Activated CD8-positive, alpha-beta memory T cell treated with anti-CD3 and anti-CD28 coated beads for 24 hours (primary cell): ENCODE results near the gene TMEM8B.
A peak's percentile ranks its signal among the peaks of the same experiment; 100 is the strongest.
"Not testable (repeated sequence)": the region's sequence is repeated elsewhere in the genome, so short reads cannot be mapped to it uniquely, and the experiment has no call there.

Experiments used
- DNase-seq: peaks from one replicate; pipeline ENCODE4 v3.0.0-alpha.2; 2020

The TMEM8B gene

GRCh38 chr9:35864695-35865255 lies 35.7 kb downstream of the TMEM8B start:
- DNase-seq, result peak; percentile 21

DNA sequence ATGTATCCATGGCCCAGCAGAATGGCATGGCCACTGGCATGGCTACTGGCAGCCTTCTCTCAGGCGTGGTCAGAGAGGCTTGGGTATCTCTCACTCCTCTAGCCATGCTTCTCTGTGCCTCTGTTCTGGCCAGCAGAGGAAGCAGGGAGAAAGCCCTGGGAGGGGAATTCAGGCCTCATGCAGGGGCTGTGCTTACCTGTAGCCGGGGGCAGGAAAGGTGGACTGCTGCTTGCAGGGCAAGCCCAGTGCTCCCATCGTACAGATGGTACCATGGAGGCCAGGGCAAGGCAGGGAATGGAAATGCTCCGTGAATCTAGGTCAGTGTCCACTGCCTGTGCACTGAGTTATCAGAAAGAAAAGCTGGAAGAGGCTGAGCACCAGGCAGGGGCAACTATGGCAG lies 38.5 kb downstream of the TMEM8B start:
- DNase-seq, result peak; percentile 44

GRCh38 chr9:35868933-35869332 lies 39.9 kb downstream of the TMEM8B start:
- DNase-seq, result no peak

GRCh38 chr9:35869621-35870216 lies 40.7 kb downstream of the TMEM8B start:
- peak; percentile 9 for DNase-seq

GRCh38 chr9:35870351-35870923 lies 41.4 kb downstream of the TMEM8B start, which contains the start of gene OR13J1:
Gene OR13J1 (minus strand): TSS chr9:35870401. CDS start chr9:35870401, 0 bp downstream.
- DNase-seq, result peak; percentile 26

- DNase-seq, result peak; percentile 19
Measured at GRCh38 chr9:35871545-35871944, 42.5 kb downstream of the TMEM8B start.

DNA sequence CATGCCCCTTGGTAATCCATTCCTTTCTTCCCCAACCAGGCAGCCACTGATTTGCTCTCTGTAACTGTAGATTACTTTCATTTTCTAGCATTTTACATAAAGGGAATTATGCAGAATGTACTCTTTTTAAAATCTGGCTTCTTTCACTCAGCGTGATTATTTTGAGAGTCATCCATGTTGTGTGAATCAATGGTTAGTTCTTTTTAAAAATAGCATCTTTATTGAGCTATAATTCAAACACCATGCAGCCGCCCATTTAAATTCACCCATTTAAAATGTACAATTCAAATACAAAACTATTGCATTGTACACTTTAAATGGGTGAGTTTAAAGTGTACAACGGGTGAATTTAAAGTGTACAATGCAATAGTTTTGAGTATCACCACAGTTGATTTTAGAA lies 43.5 kb downstream of the TMEM8B start:
- no peak for DNase-seq

DNA sequence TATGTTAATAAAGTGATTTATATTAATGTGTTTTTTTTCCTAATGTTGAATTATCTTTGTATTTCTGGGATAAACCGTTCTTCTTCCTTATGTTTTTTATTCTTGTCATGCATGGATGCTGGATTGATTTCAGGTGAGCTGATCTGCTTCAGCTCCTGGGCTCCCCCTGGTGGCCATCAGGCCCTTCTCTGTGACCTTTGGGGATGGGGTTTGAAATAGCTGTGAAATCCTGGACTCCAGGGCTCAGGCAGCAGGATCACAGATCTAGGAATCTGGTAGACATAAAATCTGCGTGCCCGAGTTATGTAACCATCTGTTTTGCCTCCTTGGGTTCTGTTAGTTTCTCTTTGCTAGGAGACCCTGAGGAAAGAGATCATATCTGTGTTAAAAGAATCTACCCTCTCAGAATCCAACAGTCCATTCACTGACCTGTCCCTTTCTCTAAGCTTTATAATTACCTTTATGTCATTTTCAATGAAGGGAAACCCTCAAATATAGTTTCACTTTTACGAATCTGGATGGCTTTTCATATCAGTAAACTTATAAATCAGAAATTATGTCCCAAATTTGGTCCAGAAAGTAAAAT lies 53.3 kb downstream of the TMEM8B start:
- peak; percentile 91 for DNase-seq

DNA sequence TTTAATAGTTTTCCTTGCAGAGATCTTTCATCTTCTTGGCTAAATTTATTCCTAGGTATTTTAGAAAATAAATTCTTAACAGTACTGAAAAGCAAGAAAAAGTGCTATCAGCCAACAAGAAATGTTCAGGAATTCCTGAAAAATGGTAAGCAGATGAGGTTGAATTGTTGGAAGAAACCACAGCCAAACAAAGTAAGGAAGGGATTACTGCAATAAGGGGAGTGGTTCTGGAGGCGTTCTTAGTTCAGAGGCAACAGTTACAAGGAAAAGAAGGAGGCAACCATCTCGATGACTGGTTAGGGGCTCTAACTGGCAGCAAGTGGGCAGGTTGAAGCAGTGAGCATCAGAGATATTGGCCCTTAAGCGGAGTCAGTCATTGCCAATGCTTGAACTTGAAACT lies 54.0 kb downstream of the TMEM8B start:
- no peak for DNase-seq

GRCh38 chr9:35884908-35885307 lies 55.9 kb downstream of the TMEM8B start:
- DNase-seq, result not testable (repeated sequence)

DNA sequence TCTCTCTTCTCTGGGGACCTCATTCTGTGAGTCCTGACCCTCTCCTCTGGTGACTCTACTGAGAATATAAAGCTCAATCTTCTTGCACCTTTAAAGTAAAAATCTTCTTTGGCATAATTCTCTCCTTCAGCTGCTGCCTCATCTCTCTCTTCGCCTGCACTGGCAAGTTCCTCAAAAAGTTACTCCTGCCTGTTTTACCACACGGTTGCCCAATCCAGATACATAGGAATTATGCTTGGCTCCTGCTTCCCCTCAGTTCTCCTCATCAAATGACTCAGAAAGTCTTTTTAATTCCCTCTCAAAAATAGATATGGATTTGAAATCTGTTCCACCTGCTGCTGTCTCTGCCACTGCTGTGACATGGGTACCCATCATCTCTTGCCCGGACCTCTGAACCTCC lies 62.6 kb downstream of the TMEM8B start:
- DNase-seq, result no peak

GRCh38 chr9:35892051-35892450 lies 63.0 kb downstream of the TMEM8B start:
- DNase-seq, result no peak

GRCh38 chr9:35896570-35896969 lies 67.5 kb downstream of the TMEM8B start:
- DNase-seq, result no peak

DNA sequence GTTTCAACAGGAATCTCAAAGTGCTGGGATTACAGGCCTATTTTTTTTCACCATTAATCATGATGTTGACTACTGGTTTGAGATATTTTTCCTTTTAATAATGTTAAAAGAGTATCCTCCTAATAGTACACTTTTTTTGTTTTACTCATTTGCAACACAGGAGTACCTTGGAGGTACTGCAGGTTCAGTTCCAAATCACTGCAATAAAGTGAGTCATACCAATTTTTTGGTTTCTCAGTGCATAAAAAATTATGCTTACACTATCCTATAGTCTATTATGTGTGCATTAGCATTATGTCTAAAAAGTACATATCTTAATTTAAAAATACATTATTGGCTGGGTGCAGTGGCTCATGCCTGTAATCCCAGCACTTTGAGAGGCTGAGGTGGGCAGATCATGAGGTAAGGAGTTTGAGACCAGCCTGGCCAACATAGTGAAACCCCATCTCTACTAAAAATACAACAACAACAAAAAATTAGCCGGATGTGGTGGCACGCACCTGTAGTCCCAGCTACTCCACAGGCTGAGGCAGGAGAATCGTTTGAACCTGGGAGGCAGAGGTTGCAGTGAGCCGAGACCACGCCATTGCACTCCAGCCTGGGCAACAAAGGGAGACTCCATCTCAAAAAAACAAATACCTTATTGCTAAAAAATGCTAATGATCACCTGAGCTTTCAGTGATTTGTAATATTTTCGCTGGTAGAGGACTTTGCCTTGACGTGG lies 68.5 kb downstream of the TMEM8B start:
- DNase-seq, result not testable (repeated sequence)

DNA sequence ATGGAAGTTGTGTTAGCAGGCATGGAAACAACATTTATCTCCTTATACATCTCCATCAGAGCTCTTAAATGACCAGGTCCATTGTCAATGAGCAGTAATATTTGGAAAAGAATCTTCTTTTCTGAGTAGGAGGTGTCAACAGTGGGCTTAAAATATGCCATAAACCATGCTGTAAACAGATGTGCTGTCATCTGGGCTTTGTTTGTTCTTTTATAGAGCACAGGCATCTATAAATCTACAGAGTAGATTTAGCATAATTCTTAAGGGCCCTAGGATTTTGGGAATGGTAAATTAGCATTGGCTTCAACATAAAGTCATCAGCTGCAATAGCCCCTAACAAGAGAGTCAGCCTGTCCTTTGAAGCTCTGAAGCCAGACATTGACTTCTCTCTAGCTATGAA lies 69.3 kb downstream of the TMEM8B start:
- no peak for DNase-seq

DNA sequence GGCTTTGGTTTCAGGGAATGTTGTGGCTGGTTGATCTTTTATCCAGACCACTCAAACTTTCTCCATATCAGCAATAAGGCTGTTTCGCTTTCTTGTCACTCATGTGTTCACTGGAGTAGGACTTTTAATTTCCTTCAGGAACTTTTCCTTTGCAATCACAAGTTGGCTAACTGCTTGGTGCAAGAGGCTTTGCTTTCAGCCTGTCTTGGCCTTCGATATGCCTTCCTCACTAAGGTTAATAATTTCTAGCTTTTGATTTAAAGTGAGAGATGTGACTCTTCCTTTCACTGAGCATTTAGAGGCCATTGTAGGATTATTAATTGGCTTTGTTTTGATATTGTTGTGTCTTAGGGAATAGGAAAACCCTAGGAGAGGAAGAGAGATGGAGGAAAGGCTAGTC lies 70.0 kb downstream of the TMEM8B start:
- no peak for DNase-seq

DNA sequence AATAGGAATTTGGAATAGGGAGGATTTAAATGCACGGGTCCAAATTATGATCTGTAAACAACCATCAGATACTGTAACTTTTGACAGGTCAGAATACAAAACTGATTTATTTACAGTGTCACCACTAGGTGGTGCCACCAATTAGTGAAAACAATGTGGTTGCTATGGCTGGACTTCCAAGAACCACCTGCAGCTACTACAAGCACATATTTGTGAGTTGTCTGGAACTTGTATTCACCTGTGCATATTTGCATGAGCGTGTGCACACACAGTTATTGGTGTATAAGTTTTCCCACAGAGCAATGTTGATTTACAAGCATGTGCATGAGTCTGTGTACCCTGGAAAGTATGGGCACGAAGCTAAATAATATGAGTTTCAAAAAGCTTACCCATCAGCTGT lies 74.0 kb downstream of the TMEM8B start:
- DNase-seq, result no peak

- no peak for DNase-seq
Measured at GRCh38 chr9:35904338-35904737, 75.3 kb downstream of the TMEM8B start.

GRCh38 chr9:35905051-35905781 lies 76.2 kb downstream of the TMEM8B start:
- DNase-seq, result no peak

GRCh38 chr9:35905912-35906679 lies 77.1 kb downstream of the TMEM8B start, which contains the start of gene HRCT1:
Gene HRCT1 (plus strand): TSS chr9:35906202. CDS start chr9:35906288, 86 bp downstream.
- DNase-seq, result no peak

GRCh38 chr9:35906923-35907699 lies 78.1 kb downstream of the TMEM8B start:
- DNase-seq, result no peak
